ENCODE data around the gene PACRGL.

Gene PACRGL

DNA sequence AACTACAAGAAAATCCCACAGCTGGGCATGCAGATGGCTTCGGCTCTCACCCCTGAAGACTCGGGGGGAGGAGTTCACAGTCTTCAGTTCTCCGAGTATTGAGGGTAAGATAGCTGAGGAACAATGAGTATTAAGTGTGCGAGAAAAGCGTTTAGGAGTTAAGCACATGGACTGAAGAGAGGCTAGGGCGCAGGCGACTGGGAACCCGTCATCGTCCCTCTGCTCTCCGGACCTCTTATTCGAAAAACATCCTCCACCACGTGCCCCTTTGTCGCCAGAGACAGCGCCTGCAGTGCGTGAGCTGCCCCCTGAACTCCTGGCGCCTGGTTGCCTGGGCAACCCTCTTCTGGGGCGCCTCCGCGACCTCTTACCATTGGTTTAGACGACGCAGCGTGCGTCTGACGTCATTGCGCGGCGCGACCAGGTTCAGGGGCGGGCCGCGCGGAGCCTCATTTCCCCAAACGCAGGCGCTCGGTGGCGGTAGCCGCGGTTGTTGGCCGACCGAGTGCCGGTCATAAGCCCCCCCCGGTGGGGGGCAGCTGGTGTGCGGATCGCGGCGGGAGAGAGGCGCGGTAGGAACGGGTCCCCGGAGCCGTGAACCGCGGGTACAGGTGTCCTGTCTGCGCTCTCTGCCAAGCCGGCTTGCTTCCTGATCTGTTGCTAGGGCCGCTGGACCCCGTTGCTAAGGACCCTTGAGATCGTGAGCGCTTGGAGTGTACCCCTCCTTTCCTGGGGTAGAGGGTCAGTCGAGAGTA, at the start of gene PACRGL:
TSS of gene PACRGL (plus strand) at position 452 of the 755 bp plus-strand sequence. CDS start 4,024 bp downstream, outside the sequence.
- peak; percentile 94 for DNase-seq

- no peak for DNase-seq
Measured at GRCh38 chr4:20652226-20652885, 47.9 kb upstream of the PACRGL start.

DNA sequence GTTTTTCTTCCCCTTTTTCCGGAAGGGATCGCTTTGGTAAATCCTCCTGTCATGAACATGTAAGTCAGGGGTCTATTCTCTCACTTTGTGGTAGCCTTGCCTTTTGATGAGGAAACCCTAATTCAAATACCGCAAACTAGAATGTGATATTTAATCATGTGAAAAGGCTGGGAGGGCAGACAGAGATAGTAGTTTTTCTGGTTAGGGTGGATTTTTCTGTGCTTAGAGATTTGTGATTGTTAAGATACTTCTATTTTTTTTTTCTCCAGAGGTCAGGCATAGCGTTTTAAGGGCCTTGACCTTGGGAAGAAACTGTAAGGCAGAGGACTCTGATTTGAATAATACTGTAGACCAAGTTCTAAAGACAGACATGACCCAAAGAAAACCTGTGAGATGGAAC, 41.8 kb upstream of the PACRGL start:
- DNase-seq: no peak

- DNase-seq: no peak
Measured at GRCh38 chr4:20662851-20663250, 37.4 kb upstream of the PACRGL start.

- no peak for DNase-seq
Measured at GRCh38 chr4:20666012-20666860, 34.0 kb upstream of the PACRGL start.

GRCh38 chr4:20672262-20672661, 28.0 kb upstream of the PACRGL start:
- no peak for DNase-seq

GRCh38 chr4:20675786-20676185, 24.5 kb upstream of the PACRGL start:
- DNase-seq: no peak

- DNase-seq: no peak
Measured at GRCh38 chr4:20676501-20677197, 23.6 kb upstream of the PACRGL start.

DNA sequence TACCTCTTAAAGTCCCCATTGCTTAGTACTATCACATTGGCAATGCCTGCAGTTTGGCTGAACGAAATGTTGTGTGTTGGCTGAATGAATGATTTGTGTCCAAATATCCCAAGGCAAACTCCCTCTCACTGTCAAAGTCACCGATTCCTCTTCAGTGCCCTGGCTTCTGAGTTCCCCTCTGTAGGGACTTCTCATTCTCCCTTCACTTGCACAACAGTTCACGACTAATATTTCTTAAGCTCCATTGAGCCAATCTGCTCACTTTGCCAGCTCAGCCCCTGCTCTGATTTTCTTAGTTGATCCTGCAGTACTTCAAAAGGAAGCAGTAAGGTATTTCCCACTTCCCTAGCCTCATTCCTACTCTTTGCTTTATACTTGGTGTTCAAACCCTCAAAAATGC, 21.9 kb upstream of the PACRGL start:
- DNase-seq: no peak

DNA sequence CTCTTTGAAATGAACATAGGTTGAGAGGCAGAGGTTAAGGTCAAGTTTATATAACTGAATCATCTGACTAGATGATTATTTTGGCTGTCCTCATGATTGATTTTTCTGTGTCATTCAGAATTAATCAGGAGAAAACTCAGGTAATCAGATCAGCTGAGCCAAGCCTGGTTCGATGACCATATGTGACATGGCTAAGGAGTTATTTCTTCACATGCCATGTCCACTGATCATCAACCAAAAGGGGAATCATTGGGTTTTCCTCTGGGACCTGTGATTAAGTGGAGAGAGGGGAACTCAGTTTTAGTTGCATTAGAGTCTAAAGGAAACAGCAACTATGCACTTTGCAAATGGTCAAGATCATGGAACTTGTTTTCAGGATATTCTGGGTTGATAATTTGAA, 20.3 kb upstream of the PACRGL start:
- DNase-seq: no peak

GRCh38 chr4:20680736-20681135, 19.5 kb upstream of the PACRGL start:
- DNase-seq: no peak

- DNase-seq: no peak
Measured at GRCh38 chr4:20681271-20681670, 19.0 kb upstream of the PACRGL start.

- DNase-seq: no peak
Measured at GRCh38 chr4:20682853-20683252, 17.4 kb upstream of the PACRGL start.

GRCh38 chr4:20683766-20684165, 16.5 kb upstream of the PACRGL start:
- DNase-seq: no peak

DNA sequence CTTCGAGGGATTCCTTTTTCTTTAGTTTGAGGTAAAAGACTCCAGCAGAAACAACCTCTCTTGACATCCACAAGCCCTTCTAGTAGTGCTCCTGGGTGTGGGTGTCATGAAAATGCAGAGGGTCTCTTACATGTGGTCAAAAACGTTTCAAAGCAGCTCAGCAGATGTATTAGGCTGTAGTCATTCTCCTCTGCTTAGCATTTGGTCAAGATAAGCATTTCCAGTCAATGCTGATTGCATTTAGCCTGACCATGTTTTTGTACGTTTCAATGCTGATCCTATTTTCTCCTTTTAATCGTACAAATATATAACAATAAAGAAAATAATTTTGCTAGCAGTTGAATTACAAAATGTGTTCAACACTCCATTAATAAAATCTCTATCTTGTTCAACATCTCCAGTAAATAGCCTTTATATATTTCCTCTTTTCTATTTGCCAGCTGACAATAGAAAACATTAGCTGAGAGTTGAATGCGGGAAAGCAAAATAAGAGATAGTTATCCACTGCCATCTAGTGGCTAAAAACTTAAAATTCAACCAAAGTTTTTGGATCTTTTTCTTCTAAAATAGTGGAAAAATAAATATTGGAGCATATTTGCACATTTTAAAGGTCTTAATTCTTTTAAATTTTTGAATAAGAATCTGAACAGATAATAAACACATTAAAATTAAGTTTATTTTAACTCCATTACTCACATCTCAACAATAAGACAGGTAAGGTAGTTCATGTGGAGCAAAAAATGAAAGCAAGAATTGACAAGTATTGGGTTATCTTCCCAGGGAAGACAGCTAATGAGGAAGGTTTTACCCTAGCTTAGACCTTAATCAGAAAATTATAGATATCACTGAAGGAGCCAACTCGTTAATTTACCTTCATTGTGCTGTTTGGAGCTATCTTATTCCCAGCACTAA, 15.2 kb upstream of the PACRGL start:
- DNase-seq: no peak

GRCh38 chr4:20687864-20688263, 12.4 kb upstream of the PACRGL start:
- DNase-seq: no peak

- no peak for DNase-seq
Measured at GRCh38 chr4:20696815-20697214, 3.4 kb upstream of the PACRGL start.

GRCh38 chr4:20698382-20698781, 1.9 kb upstream of the PACRGL start:
- DNase-seq: no peak

- DNase-seq: no peak
Measured at GRCh38 chr4:20698820-20699219, 1.4 kb upstream of the PACRGL start.

DNA sequence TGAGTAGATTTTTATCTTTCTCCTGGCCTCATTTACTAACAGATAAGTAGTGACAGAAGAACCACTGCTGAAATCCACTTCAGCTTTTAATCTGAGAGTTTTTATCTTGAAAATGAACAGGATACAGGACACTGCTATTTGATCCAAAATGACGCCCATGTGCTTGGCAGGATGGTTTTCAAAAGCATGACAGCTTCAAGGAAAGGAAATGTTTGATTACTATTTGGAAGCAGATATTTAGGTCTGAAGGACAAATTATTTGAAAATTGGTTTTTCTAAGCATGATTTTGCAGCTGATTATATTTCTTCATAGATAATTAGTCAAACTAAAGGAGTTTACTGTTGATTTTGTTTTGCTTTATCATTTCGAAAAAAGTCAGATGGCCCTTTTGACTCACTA, 11.1 kb downstream of the PACRGL start:
- DNase-seq: no peak

- DNase-seq: no peak
Measured at GRCh38 chr4:20723019-20723418, 22.8 kb downstream of the PACRGL start.

GRCh38 chr4:20723463-20723862, 23.2 kb downstream of the PACRGL start:
- DNase-seq: no peak
